ENCODE measurements around the gene CDCA8. TPM values are rescaled to one million over a fixed set of nuclear protein-coding genes. Genes with fewer than 3 reads are reported as not detected.

The CDCA8 gene
- total RNA-seq, 1 experiment from 2014 or later, result 51.7 TPM

DNA sequence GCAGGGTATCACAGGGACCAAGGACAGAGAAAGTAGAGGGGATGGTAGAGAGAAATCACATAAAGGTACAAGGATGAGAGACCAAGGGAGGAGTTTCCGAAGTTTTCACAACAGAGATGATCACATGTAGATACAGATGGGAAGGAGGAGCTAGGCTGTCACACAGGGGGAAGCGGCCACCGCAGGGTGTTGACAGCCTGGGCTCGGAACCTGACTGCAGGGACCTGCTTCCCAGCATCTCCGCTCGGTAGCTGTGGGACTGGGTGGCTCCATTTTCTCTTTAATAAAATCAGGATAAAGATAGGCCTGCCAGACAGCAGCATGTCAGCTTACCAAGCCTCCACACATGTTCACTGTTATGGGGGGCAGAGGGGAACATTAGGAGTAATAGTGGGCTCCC lies 32.3 kb downstream of the CDCA8 start:
- no peak overlapping the region for H3K4me2 ChIP-seq (ENCODE audit: low read length)
- no peaks in the 10 kb centered on the region; the same call in 1 of the 2 replicates for H3K27me3 ChIP-seq (ENCODE audit: insufficient read depth, low read length)
- no peaks in the 10 kb centered on the region for H3K4me1 ChIP-seq (ENCODE audit: control insufficient read depth in 1 of 2, insufficient read depth in 2 of 2, low read length in 2 of 2)
- ATAC-seq (no peak), DNase-seq (ENCODE audit: low read depth, low spot score) (no peak)
- no peaks in the 10 kb centered on the region for H3K79me2 ChIP-seq (ENCODE audit: insufficient read depth, low read length)
- POLR2A ChIA-PET, result no interaction called here
- H3K9me2 ChIP-seq (ENCODE audit: insufficient read depth), result no peaks in the 10 kb centered on the region
- CTCF ChIA-PET, result no interaction called here
- no peak overlapping the region for H3K4me3 ChIP-seq (replicated peaks in 1 of 2; ENCODE audit: low read depth in 1 of 2, low read length in 2 of 2)
- RAD21 ChIA-PET (ENCODE audit: low non-redundant PET in 1 of 2, low total read pairs in 2 of 2, uncharacterized antibody in 2 of 2, unreplicated experiment in 2 of 2), result no interaction called here
- no peak overlapping the region for H3K9ac ChIP-seq (ENCODE audit: low read length)
- intact Hi-C loops (cut with micrococcal nuclease), result no loop called here
- no TSS peak for BruUV-seq (replicated peaks)
- H4K20me1 ChIP-seq (ENCODE audit: insufficient read depth), result no peaks in the 10 kb centered on the region
- TF ChIP-seq EZH2phosphoT487 (IDR thresholded peaks at IDR 0.05; ENCODE audit: borderline replicate concordance) (no peak), EGR1 (IDR thresholded peaks at IDR 0.05; ENCODE audit: low read depth) (no peak), ELF1 (IDR thresholded peaks at IDR 0.05; ENCODE audit: borderline replicate concordance, low read depth) (no peak), RAD21 (IDR thresholded peaks at IDR 0.05; ENCODE audit: low read depth) (no peak), SRF (IDR thresholded peaks at IDR 0.05; ENCODE audit: low read depth) (no peak), POLR2AphosphoS5 (IDR thresholded peaks at IDR 0.05; ENCODE audit: low read depth, low read length) (no peak)
- TF ChIP-seq, protein P1, sequence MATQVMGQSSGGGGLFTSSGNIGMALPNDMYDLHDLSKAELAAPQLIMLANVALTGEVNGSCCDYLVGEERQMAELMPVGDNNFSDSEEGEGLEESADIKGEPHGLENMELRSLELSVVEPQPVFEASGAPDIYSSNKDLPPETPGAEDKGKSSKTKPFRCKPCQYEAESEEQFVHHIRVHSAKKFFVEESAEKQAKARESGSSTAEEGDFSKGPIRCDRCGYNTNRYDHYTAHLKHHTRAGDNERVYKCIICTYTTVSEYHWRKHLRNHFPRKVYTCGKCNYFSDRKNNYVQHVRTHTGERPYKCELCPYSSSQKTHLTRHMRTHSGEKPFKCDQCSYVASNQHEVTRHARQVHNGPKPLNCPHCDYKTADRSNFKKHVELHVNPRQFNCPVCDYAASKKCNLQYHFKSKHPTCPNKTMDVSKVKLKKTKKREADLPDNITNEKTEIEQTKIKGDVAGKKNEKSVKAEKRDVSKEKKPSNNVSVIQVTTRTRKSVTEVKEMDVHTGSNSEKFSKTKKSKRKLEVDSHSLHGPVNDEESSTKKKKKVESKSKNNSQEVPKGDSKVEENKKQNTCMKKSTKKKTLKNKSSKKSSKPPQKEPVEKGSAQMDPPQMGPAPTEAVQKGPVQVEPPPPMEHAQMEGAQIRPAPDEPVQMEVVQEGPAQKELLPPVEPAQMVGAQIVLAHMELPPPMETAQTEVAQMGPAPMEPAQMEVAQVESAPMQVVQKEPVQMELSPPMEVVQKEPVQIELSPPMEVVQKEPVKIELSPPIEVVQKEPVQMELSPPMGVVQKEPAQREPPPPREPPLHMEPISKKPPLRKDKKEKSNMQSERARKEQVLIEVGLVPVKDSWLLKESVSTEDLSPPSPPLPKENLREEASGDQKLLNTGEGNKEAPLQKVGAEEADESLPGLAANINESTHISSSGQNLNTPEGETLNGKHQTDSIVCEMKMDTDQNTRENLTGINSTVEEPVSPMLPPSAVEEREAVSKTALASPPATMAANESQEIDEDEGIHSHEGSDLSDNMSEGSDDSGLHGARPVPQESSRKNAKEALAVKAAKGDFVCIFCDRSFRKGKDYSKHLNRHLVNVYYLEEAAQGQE (IDR thresholded peaks at IDR 0.05; ENCODE audit: low read depth), result no peak
- no peak overlapping the region for H2AFZ ChIP-seq (ENCODE audit: low read depth, low read length, poor library complexity, severe bottlenecking)
- no peaks in the 10 kb centered on the region for H3K36me3 ChIP-seq (ENCODE audit: control insufficient read depth in 1 of 2, insufficient read depth in 2 of 2, low read length in 2 of 2)
- no peak overlapping the region for H3K27ac ChIP-seq (ENCODE audit: low read depth, low read length)
- H3K9me3 ChIP-seq (ENCODE audit: control insufficient read depth in 1 of 2, insufficient read depth in 1 of 2, low read depth in 1 of 2, low read length in 2 of 2), result no peaks in the 10 kb centered on the region
